C4-2B (cell line): ENCODE results near the gene POU2F1.

Source experiments
- ZFX ChIP-seq: fragments of 450-650 bp; IDR thresholded peaks from 2 replicates; pipeline ENCODE4 v1.6.1; 2017
- TF ChIP-seq, protein P1 (sequence below): fragments of 450-650 bp; conservative IDR thresholded peaks from 2 replicates; pipeline ENCODE4 v1.5.1; 2017; ENCODE audit warnings: mild to moderate bottlenecking

DNA sequence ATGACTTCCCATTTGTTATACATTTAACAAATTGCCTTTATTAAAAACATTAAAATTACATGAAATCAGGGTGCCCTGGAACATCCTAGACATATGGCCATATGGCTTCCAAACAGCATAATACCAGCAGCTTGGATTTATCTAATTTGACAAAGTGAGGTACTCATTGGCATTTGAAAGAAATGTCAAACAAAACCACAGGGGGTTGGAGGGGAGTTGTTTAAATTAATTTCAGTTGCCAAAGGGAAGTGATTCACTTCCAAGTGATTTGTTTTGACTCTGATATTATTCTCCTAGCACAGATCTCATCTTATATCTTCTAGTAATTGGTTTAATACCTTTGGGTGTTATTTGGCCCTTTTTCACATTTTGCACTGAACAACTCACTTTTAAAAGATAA, 24.5 kb upstream of the POU2F1 start:
- TF ChIP-seq, protein P1, sequence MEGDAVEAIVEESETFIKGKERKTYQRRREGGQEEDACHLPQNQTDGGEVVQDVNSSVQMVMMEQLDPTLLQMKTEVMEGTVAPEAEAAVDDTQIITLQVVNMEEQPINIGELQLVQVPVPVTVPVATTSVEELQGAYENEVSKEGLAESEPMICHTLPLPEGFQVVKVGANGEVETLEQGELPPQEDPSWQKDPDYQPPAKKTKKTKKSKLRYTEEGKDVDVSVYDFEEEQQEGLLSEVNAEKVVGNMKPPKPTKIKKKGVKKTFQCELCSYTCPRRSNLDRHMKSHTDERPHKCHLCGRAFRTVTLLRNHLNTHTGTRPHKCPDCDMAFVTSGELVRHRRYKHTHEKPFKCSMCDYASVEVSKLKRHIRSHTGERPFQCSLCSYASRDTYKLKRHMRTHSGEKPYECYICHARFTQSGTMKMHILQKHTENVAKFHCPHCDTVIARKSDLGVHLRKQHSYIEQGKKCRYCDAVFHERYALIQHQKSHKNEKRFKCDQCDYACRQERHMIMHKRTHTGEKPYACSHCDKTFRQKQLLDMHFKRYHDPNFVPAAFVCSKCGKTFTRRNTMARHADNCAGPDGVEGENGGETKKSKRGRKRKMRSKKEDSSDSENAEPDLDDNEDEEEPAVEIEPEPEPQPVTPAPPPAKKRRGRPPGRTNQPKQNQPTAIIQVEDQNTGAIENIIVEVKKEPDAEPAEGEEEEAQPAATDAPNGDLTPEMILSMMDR, result no peak
- no peak for TF ChIP-seq ZFX
